HCT116 (cell line): Measurements from ENCODE around the gene CSNK1G1. TPM values are rescaled to one million over a fixed set of nuclear protein-coding genes. Genes with fewer than 3 reads are reported as not detected.

Source experiments
- ATAC-seq: fragments of 200-7000 bp; cut with Tn5 transposase; 2 replicates; pipeline ENCODE4 v1.9.1; 2020; ENCODE audit warnings: mild to moderate bottlenecking, moderate library complexity
- BruUV-seq: library from RNA; stranded (reverse); fragments of 400-500 nt; replicated peaks from 2 replicates; lab custom pipeline; 2021; lab: Mats Ljungman, UMichigan
- CTCF ChIA-PET: fragments of 300-600 bp; sonication (Branson Sonifier 250); formaldehyde crosslinking; loops from one replicate; lab custom pipeline; 2021; ENCODE audit warnings: antibody characterized with exemption; lab: Charles Lee
- POLR2A ChIA-PET: fragments of 300-600, 350-600 bp; sonication (Branson Sonifier 250); formaldehyde crosslinking; loops from one replicate; lab custom pipeline; 2021; ENCODE audit warnings: antibody characterized with exemption; lab: Charles Lee
- RAD21 ChIA-PET, 2 experiments: fragments of 300-600 bp; sonication (Branson Sonifier 250); formaldehyde crosslinking; loops; one replicate each; lab custom pipeline; 2023; ENCODE audit warnings: low total read pairs in 2 of 2; ENCODE audit not compliant: uncharacterized antibody in 2 of 2, unreplicated experiment in 2 of 2, low non-redundant PET in 1 of 2; lab: Charles Lee
- DNase-seq: peaks from one replicate; pipeline ENCODE4 v3.0.0-alpha.2; 2010; ENCODE audit warnings: low read depth, low spot score
- H2AFZ ChIP-seq: fragments of 200-600 bp; shearing (Covaris generic), sonication (generic); 2 replicates; pipeline ENCODE4 v1.6.1; 2017; ENCODE audit warnings: low read depth, mixed run types, mixed read lengths, antibody characterized with exemption, low read length; ENCODE audit not compliant: poor library complexity, severe bottlenecking
- H3K27ac ChIP-seq: 2 replicates; pipeline ENCODE4 v1.5.1; 2012; ENCODE audit warnings: low read depth, low read length
- H3K27me3 ChIP-seq: fragments of 200-600 bp; sonication (generic); 2 replicates; pipeline ENCODE4 v1.6.1; 2016; ENCODE audit warnings: mixed run types, low read length, mixed read lengths; ENCODE audit not compliant: insufficient read depth
- H3K36me3 ChIP-seq, 2 experiments: fragments of 200-500 bp in 1 of 2; fragments of 200-600 bp in 1 of 2; sonication (Bioruptor generic) in 1 of 2; sonication (generic) in 1 of 2; 2 replicates each; pipeline versions ENCODE4 v1.5.1 to v1.6.1; 2014 to 2016; ENCODE audit warnings: low read length in 2 of 2, inconsistent platforms in 1 of 2, mixed read lengths in 1 of 2, mixed run types in 1 of 2; ENCODE audit not compliant: insufficient read depth in 2 of 2, control insufficient read depth in 1 of 2
- H3K4me1 ChIP-seq, 2 experiments: fragments of 200-600 bp in 1 of 2; sonication (generic) in 1 of 2; 2 replicates each; pipeline versions ENCODE4 v1.5.1 to v1.6.1; 2012 to 2017; ENCODE audit warnings: low read length in 2 of 2, inconsistent platforms in 1 of 2, mild to moderate bottlenecking in 1 of 2, mixed read lengths in 1 of 2, mixed run types in 1 of 2, moderate library complexity in 1 of 2; ENCODE audit not compliant: insufficient read depth in 2 of 2, control insufficient read depth in 1 of 2
- H3K4me2 ChIP-seq: fragments of 200-600 bp; sonication (generic); 2 replicates; pipeline ENCODE4 v1.6.1; 2017; ENCODE audit warnings: mixed run types, low read length, mixed read lengths
- H3K4me3 ChIP-seq, 2 experiments: fragments of 200-600 bp in 1 of 2; sonication (generic) in 1 of 2; replicated peaks in 1 of 2; 2 replicates each; pipeline ENCODE4 v1.5.1; 2011 to 2016; ENCODE audit warnings: low read length in 2 of 2, control low read depth in 1 of 2, low read depth in 1 of 2, mild to moderate bottlenecking in 1 of 2, mixed read lengths in 1 of 2, mixed run types in 1 of 2
- H3K79me2 ChIP-seq: fragments of 200-600 bp; sonication (generic); 2 replicates; pipeline ENCODE4 v1.6.1; 2017; ENCODE audit warnings: mild to moderate bottlenecking, mixed run types, low read length, moderate library complexity, mixed read lengths; ENCODE audit not compliant: insufficient read depth
- H3K9ac ChIP-seq: fragments of 200-600 bp; sonication (generic); 2 replicates; pipeline ENCODE4 v1.6.1; 2016; ENCODE audit warnings: low read length, mixed read lengths
- H3K9me2 ChIP-seq: fragments of 200-600 bp; sonication (generic), shearing (Covaris generic); 2 replicates; pipeline ENCODE4 v1.6.1; 2017; ENCODE audit warnings: mixed run types, mild to moderate bottlenecking, moderate library complexity; ENCODE audit not compliant: insufficient read depth
- H3K9me3 ChIP-seq, 2 experiments: fragments of 200-500 bp in 1 of 2; fragments of 200-600 bp in 1 of 2; sonication (Bioruptor generic) in 1 of 2; sonication (generic) in 1 of 2; 2 replicates each; pipeline ENCODE4 v1.6.1; 2014 to 2017; ENCODE audit warnings: low read length in 2 of 2, mixed read lengths in 2 of 2, inconsistent platforms in 1 of 2, low read depth in 1 of 2, mild to moderate bottlenecking in 1 of 2, mixed run types in 1 of 2, moderate library complexity in 1 of 2; ENCODE audit not compliant: control insufficient read depth in 1 of 2, insufficient read depth in 1 of 2
- H4K20me1 ChIP-seq: fragments of 200-600 bp; sonication (generic), shearing (Covaris generic); 2 replicates; pipeline ENCODE4 v1.6.1; 2017; ENCODE audit warnings: mixed run types, mild to moderate bottlenecking, moderate library complexity; ENCODE audit not compliant: insufficient read depth
- CBX3 ChIP-seq: IDR thresholded peaks from 2 replicates; pipeline ENCODE4 v1.6.1; 2012; ENCODE audit warnings: low read depth
- EGR1 ChIP-seq: IDR thresholded peaks from 2 replicates; pipeline ENCODE4 v1.6.1; 2012; ENCODE audit warnings: low read depth
- EZH2phosphoT487 ChIP-seq: fragments of 200-600 bp; IDR thresholded peaks from 2 replicates; pipeline ENCODE4 v1.6.1; 2018; ENCODE audit warnings: antibody characterized with exemption, borderline replicate concordance
- FOSL1 ChIP-seq: IDR thresholded peaks from 2 replicates; pipeline ENCODE4 v1.6.1; 2012; ENCODE audit warnings: low read depth
- POLR2A ChIP-seq: IDR thresholded peaks from 2 replicates; pipeline ENCODE4 v1.7.0; 2011; ENCODE audit warnings: borderline replicate concordance; ENCODE audit not compliant: insufficient read depth, insufficient read length; ENCODE audit errors: extremely low read depth
- POLR2AphosphoS5 ChIP-seq: IDR thresholded peaks from 2 replicates; pipeline ENCODE4 v1.6.1; 2011; ENCODE audit warnings: mild to moderate bottlenecking, low read depth, low read length, moderate library complexity
- SIN3A ChIP-seq: IDR thresholded peaks from 2 replicates; pipeline ENCODE4 v1.6.1; 2012; ENCODE audit warnings: low read depth
- SP1 ChIP-seq: IDR thresholded peaks from 2 replicates; pipeline ENCODE4 v1.6.1; 2012; ENCODE audit warnings: low read depth
- SRF ChIP-seq: IDR thresholded peaks from 2 replicates; pipeline ENCODE4 v1.6.1; 2012; ENCODE audit warnings: low read depth
- TCF7L2 ChIP-seq: IDR thresholded peaks from 2 replicates; pipeline ENCODE4 v1.7.0; 2011; ENCODE audit warnings: borderline replicate concordance, inconsistent platforms; ENCODE audit not compliant: insufficient read depth, insufficient read length; ENCODE audit errors: extremely low read depth
- ZFX ChIP-seq: fragments of 450-650 bp; IDR thresholded peaks from 2 replicates; pipeline ENCODE4 v1.6.1; 2017
- ZNF274 ChIP-seq: fragments of 200-500 bp; sonication (Bioruptor generic); IDR thresholded peaks from 2 replicates; pipeline ENCODE4 v1.6.1; 2014; ENCODE audit warnings: mild to moderate bottlenecking, low read depth, low read length, inconsistent platforms
- intact Hi-C: fragments of 100-400 bp; cut with micrococcal nuclease; formaldehyde crosslinking; loops from 2 replicates; pipeline ENCODE4 v1.10.0; 2022
- total RNA-seq: library from RNA; stranded (reverse); gene quantifications from one replicate; pipeline ENCODE4 v1.2.1, GENCODE V29; 2021; ENCODE audit not compliant: unreplicated experiment
- TF ChIP-seq, protein P1 (sequence below): IDR thresholded peaks from 2 replicates; pipeline ENCODE4 v1.6.1; 2011; ENCODE audit warnings: mild to moderate bottlenecking, low read length, moderate library complexity; ENCODE audit not compliant: insufficient replicate concordance; ENCODE audit errors: extremely low read depth
- TF ChIP-seq, protein P2 (sequence below): IDR thresholded peaks from 2 replicates; pipeline ENCODE4 v1.6.1; 2012; ENCODE audit warnings: low read depth

The CSNK1G1 gene
- total RNA-seq, 1 experiment from 2014 or later, result 21.1 TPM

GRCh38 chr15:64263567-64263966 is 92.4 kb downstream of the CSNK1G1 start:
- ChIA-PET CTCF (no interaction called here), RAD21 (no interaction called here)
- TF ChIP-seq, protein P1, sequence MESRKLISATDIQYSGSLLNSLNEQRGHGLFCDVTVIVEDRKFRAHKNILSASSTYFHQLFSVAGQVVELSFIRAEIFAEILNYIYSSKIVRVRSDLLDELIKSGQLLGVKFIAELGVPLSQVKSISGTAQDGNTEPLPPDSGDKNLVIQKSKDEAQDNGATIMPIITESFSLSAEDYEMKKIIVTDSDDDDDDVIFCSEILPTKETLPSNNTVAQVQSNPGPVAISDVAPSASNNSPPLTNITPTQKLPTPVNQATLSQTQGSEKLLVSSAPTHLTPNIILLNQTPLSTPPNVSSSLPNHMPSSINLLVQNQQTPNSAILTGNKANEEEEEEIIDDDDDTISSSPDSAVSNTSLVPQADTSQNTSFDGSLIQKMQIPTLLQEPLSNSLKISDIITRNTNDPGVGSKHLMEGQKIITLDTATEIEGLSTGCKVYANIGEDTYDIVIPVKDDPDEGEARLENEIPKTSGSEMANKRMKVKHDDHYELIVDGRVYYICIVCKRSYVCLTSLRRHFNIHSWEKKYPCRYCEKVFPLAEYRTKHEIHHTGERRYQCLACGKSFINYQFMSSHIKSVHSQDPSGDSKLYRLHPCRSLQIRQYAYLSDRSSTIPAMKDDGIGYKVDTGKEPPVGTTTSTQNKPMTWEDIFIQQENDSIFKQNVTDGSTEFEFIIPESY, result no peak
- TF ChIP-seq, all 23 proteins: peak for 0

DNA sequence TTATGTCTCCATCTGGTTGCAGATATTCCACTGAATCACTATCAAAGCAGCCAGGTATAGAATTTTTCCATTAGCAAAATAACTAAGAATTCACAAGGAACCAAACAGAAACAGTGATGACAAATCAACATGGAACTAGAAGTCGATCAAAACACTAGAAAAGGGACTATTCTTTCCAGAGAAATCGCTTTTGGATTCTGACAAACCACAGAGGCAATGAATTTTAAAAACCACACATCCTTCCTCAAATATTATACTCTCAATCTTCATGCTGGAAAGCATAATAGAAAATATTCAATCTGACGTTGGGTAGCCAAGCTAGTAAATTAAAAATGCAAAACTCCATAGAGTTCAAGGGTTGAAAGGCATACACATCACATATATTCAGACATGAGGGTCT is 99.9 kb downstream of the CSNK1G1 start:
- Histone ChIP-seq H3K79me2 (peaks cover 4% of the 10 kb centered on the region; the same call in 1 of the 2 replicates), H3K9me2 (no peaks in the 10 kb centered on the region), H3K27ac (no peak overlapping the region), H3K4me1 (peaks cover 0 to 3% of the 10 kb centered on the region in 2 experiments; a peak in 1 of 4 replicates), H2AFZ (no peak overlapping the region), H3K9me3 (no peaks in the 10 kb centered on the region), H3K27me3 (no peaks in the 10 kb centered on the region), H3K36me3 (no peaks in the 10 kb centered on the region), H3K9ac (no peak overlapping the region), H4K20me1 (no peaks in the 10 kb centered on the region), H3K4me3 (no peak overlapping the region), H3K4me2 (no peak overlapping the region)
- ChIA-PET RAD21 (no interaction called here), CTCF (no interaction called here), POLR2A (no interaction called here)
- intact Hi-C loops, result no loop called here
- no peak for ATAC-seq
- BruUV-seq, result no TSS peak
- TF ChIP-seq EZH2phosphoT487 (no peak), ZNF274 (no peak), TCF7L2 (no peak), EGR1 (no peak), SIN3A (no peak), POLR2AphosphoS5 (no peak), ZFX (no peak), FOSL1 (no peak), SRF (no peak), CBX3 (no peak), SP1 (no peak), POLR2A (no peak)
- TF ChIP-seq, protein P2, sequence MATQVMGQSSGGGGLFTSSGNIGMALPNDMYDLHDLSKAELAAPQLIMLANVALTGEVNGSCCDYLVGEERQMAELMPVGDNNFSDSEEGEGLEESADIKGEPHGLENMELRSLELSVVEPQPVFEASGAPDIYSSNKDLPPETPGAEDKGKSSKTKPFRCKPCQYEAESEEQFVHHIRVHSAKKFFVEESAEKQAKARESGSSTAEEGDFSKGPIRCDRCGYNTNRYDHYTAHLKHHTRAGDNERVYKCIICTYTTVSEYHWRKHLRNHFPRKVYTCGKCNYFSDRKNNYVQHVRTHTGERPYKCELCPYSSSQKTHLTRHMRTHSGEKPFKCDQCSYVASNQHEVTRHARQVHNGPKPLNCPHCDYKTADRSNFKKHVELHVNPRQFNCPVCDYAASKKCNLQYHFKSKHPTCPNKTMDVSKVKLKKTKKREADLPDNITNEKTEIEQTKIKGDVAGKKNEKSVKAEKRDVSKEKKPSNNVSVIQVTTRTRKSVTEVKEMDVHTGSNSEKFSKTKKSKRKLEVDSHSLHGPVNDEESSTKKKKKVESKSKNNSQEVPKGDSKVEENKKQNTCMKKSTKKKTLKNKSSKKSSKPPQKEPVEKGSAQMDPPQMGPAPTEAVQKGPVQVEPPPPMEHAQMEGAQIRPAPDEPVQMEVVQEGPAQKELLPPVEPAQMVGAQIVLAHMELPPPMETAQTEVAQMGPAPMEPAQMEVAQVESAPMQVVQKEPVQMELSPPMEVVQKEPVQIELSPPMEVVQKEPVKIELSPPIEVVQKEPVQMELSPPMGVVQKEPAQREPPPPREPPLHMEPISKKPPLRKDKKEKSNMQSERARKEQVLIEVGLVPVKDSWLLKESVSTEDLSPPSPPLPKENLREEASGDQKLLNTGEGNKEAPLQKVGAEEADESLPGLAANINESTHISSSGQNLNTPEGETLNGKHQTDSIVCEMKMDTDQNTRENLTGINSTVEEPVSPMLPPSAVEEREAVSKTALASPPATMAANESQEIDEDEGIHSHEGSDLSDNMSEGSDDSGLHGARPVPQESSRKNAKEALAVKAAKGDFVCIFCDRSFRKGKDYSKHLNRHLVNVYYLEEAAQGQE, result no peak
- no peak for DNase-seq

More at GRCh38 chr15:64263567-64263966, 92.4 kb downstream of the CSNK1G1 start:
- H4K20me1 ChIP-seq, result no peaks in the 10 kb centered on the region
- no peak overlapping the region for H3K4me3 ChIP-seq
- peaks cover 20% of the 10 kb centered on the region for H3K79me2 ChIP-seq
- no peaks in the 10 kb centered on the region for H3K36me3 ChIP-seq
- H2AFZ ChIP-seq, result no peak overlapping the region
- H3K4me2 ChIP-seq, result no peak overlapping the region
- H3K27me3 ChIP-seq, result no peaks in the 10 kb centered on the region
- no peaks in the 10 kb centered on the region for H3K9me3 ChIP-seq
- intact Hi-C loops, result no loop called here
- DNase-seq (no peak), ATAC-seq (no peak)
- POLR2A ChIA-PET, result no interaction called here
- no TSS peak for BruUV-seq
- H3K27ac ChIP-seq, result no peak overlapping the region
- H3K9ac ChIP-seq, result no peak overlapping the region
- no peaks in the 10 kb centered on the region for H3K9me2 ChIP-seq
- H3K4me1 ChIP-seq, result no peaks in the 10 kb centered on the region
